Parathyroid adenoma (tissue), 2 donors: ENCODE results near the gene PDCD1LG2.

Experiments
- H2AFZ ChIP-seq: fragments of 300-600 bp; sonication (generic); one replicate; pipeline ENCODE4 v1.7.0; 2017; ENCODE audit warnings: antibody characterized with exemption, mild to moderate bottlenecking
- H3K27ac ChIP-seq: fragments of 300-600 bp; sonication (generic); one replicate; pipeline ENCODE4 v1.7.0; 2017
- H3K27me3 ChIP-seq: fragments of 300-600 bp; sonication (generic); one replicate; pipeline ENCODE4 v1.7.0; 2017; ENCODE audit warnings: low read length; ENCODE audit not compliant: control insufficient read depth, insufficient read depth
- H3K36me3 ChIP-seq: fragments of 300-600 bp; sonication (generic); one replicate; pipeline ENCODE4 v1.7.0; 2017; ENCODE audit warnings: low read length; ENCODE audit not compliant: control insufficient read depth, insufficient read depth
- H3K4me1 ChIP-seq: fragments of 300-600 bp; sonication (generic); one replicate; pipeline ENCODE4 v1.7.0; 2017; ENCODE audit warnings: control low read depth
- H3K4me2 ChIP-seq: fragments of 300-600 bp; sonication (generic); one replicate; pipeline ENCODE4 v1.7.0; 2017; ENCODE audit warnings: low read length
- H3K4me3 ChIP-seq: fragments of 300-600 bp; sonication (generic); one replicate; pipeline ENCODE4 v1.7.0; 2017; ENCODE audit warnings: low read depth, low read length
- H3K79me2 ChIP-seq: fragments of 300-600 bp; sonication (generic); one replicate; pipeline ENCODE4 v1.7.0; 2017; ENCODE audit warnings: control low read depth
- H3K9ac ChIP-seq: fragments of 300-600 bp; sonication (generic); one replicate; pipeline ENCODE4 v1.7.0; 2017; ENCODE audit warnings: mild to moderate bottlenecking
- H3K9me3 ChIP-seq: fragments of 300-600 bp; sonication (generic); one replicate; pipeline ENCODE4 v1.7.0; 2017; ENCODE audit warnings: low read length; ENCODE audit not compliant: control insufficient read depth
- TF ChIP-seq, protein P1 (sequence below): fragments of 300-600 bp; sonication (generic); IDR thresholded peaks from one replicate; pipeline ENCODE4 v1.7.0; 2017; ENCODE audit warnings: antibody characterized with exemption, mild to moderate bottlenecking
- donor health status: primary hyperparathyroidism.

Gene PDCD1LG2

DNA sequence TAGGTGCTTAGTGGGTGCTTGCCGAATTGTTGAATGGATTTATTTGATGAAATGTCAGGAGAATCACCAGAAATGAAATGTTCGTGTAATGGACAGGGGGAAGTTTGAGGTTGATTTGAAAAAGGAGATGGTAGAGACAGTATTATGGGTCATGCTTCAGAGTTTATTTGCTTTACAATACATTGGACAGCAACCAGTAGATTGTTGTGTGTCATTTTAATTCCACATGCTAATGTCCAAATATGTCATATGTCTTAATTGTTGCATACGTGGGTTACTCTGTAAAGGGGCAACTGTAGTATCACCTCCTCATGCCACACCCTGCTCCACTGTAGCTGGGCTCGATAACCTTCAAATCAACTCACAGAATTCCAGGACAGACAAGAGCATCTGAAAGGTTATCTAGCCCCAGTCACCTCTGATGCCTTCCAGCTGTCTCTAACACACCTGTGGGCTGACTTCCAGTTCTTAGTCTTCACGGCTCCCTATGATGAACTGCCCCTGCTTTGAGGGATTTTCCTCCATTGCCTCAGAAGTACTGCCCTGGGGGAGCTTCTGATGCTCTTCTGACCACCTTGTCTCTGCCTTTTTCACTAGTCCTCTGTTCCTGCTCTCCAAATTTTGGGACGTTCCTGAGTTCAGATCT lies 1.7 kb downstream of the PDCD1LG2 start:
- TF ChIP-seq, protein P1, sequence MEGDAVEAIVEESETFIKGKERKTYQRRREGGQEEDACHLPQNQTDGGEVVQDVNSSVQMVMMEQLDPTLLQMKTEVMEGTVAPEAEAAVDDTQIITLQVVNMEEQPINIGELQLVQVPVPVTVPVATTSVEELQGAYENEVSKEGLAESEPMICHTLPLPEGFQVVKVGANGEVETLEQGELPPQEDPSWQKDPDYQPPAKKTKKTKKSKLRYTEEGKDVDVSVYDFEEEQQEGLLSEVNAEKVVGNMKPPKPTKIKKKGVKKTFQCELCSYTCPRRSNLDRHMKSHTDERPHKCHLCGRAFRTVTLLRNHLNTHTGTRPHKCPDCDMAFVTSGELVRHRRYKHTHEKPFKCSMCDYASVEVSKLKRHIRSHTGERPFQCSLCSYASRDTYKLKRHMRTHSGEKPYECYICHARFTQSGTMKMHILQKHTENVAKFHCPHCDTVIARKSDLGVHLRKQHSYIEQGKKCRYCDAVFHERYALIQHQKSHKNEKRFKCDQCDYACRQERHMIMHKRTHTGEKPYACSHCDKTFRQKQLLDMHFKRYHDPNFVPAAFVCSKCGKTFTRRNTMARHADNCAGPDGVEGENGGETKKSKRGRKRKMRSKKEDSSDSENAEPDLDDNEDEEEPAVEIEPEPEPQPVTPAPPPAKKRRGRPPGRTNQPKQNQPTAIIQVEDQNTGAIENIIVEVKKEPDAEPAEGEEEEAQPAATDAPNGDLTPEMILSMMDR = no peak
- Histone ChIP-seq H3K27me3 (no peaks in the 10 kb centered on the region), H2AFZ (no peak overlapping the region), H3K9ac (no peak overlapping the region), H3K9me3 (no peaks in the 10 kb centered on the region), H3K4me2 (no peak overlapping the region), H3K79me2 (no peaks in the 10 kb centered on the region), H3K4me3 (no peak overlapping the region), H3K4me1 (no peaks in the 10 kb centered on the region), H3K27ac (no peak overlapping the region), H3K36me3 (no peaks in the 10 kb centered on the region)

DNA sequence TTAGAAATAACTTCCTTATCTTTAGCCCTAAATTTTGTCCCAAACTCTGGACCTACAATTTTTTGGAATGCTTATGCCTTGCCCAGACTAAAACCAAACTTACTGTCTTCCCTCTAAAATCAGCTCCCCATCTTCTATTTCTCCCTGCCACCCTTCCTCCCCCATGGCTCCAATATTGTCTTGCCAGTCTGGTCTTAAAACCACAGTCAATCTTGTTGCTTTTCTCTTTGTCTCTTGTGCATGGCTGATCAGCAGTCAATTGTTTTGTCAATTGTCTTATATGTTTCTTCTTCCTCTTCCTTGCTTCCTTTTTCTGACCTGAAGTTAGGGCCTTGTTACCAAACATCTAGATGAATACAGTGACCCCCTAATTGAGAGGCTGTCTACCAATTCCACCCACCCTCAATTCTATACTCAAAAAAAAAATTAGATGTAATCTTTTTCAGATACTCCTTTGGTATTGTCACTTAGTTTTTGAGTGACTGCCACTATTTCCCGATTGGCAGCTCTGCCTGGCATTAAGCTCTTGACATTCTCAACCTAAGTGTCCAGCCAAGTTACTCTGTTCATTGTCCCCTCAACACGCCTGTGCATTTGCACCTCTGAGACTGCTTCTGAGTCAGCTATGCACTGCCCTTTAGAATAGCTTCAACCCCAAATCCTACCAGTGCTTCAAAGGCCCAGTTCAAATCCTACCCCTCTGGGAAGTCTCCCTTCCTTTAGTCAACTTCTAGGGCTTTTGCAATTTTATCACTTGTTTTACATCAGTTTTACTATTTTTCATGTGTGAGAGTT lies 2.5 kb downstream of the PDCD1LG2 start:
- Histone ChIP-seq H3K4me3 (no peak overlapping the region), H3K9me3 (no peaks in the 10 kb centered on the region), H3K9ac (no peak overlapping the region), H3K79me2 (no peaks in the 10 kb centered on the region), H3K36me3 (no peaks in the 10 kb centered on the region), H2AFZ (no peak overlapping the region), H3K27ac (no peak overlapping the region), H3K4me2 (no peak overlapping the region), H3K4me1 (no peaks in the 10 kb centered on the region), H3K27me3 (no peaks in the 10 kb centered on the region)
- TF ChIP-seq, protein P1 = no peak

DNA sequence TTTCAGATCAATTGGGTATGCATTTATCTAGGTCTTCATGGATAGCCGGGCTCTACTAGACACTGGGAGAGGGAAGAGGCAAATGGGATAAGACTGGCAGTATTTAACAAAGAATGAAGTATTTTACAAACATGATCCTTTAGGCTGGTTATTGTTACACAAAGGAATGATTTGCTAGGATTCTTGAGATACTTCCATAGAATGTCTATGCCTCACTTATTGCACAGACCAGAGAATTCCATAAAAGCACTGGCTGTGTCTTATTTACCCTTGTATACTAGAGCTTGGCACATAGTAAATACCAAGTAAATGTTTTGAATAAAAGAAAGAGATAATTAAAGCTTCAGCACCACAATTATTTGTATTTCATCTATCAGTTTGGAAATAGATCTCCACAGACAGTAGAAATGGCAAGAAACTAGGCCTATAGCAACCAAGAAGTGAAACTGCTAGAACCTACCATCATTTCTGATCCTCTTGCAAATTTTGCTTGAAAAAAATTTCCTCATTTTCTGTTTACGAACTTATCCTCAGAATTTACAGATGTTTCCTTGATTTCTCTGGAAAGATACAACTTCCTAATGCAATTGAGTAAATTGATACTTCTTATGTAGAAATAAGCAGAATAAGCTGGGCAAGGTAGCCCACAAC lies 3.8 kb downstream of the PDCD1LG2 start:
- no peaks in the 10 kb centered on the region for H3K27me3 ChIP-seq
- no peak overlapping the region for H2AFZ ChIP-seq
- no peak overlapping the region for H3K4me3 ChIP-seq
- TF ChIP-seq, protein P1 = no peak
- H3K4me2 ChIP-seq = no peak overlapping the region
- no peaks in the 10 kb centered on the region for H3K9me3 ChIP-seq
- H3K9ac ChIP-seq = no peak overlapping the region
- no peaks in the 10 kb centered on the region for H3K4me1 ChIP-seq
- no peak overlapping the region for H3K27ac ChIP-seq
- no peaks in the 10 kb centered on the region for H3K79me2 ChIP-seq
- no peaks in the 10 kb centered on the region for H3K36me3 ChIP-seq

DNA sequence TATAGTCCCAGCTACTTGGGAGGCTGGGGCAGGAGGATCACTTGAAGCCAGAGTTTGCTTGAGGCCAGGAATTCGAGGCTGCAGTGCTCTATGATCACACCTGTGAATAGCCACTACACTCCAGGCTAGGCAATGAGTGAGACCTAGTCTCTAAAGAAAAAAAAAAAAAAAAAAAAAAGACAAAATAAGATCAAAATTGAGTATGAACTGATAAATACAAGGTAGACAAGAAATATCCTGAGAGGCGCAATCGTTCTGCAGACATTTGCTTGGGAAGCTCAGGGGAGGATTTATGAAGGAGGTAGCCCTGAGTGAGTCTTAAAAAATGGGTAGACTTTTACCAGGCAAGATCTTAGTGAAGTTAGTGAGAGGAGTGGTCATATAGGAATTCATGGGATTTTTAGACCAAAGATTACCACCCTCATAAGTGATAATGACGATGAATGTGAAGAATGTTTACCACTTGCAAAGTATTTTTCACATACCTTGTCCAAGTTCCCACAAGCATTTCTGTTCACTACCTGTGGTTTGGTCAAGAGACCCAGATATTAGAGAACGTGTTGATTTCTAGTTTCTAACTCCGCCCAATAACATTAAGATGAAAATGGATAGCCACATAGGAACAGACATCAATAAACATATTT lies 4.4 kb downstream of the PDCD1LG2 start:
- Histone ChIP-seq H3K4me1 (no peaks in the 10 kb centered on the region), H3K4me3 (no peak overlapping the region), H3K9me3 (no peaks in the 10 kb centered on the region), H3K79me2 (no peaks in the 10 kb centered on the region), H3K27ac (no peak overlapping the region), H3K27me3 (no peaks in the 10 kb centered on the region), H3K9ac (no peak overlapping the region), H2AFZ (no peak overlapping the region), H3K36me3 (no peaks in the 10 kb centered on the region), H3K4me2 (no peak overlapping the region)
- TF ChIP-seq, protein P1 = no peak
